HG03095 (cell line): ENCODE data around the gene LRRC63.

Experiments
- ATAC-seq: cut with Tn5 transposase; IDR thresholded peaks from one replicate; pipeline ENCODE4 v1.9.1; 2021; ENCODE audit warnings: moderate library complexity; ENCODE audit not compliant: unreplicated experiment

Gene LRRC63

DNA sequence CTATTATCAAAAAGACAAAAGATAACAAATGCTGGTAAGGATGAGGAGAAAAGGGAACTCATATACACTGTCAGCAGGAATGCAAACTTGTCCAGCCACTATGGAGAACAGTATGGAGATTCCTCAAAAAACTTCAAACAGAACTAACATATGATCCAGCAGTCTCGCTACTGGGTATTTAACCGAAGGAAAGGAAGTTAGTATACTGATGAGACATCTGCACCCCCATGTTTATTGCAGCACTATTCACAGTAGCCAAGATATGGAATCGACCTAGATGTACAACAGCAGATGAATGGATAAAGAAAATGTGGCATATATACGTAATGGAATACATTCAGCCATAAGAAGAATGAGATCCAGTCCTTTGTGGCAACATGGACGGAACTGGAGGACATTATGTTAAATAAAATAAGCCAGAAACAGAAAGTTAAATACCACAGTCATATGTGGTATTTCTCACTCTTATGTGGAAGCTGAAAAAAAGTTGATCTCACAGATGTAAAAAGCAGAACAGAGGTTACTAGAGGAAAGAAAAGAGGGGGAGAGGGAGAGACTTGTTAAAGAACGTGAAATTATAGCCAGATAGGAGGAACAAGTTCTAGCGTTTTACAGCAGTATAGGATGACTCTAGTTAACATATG is 92.1 kb downstream of the LRRC63 start:
- ATAC-seq, result no peak

DNA sequence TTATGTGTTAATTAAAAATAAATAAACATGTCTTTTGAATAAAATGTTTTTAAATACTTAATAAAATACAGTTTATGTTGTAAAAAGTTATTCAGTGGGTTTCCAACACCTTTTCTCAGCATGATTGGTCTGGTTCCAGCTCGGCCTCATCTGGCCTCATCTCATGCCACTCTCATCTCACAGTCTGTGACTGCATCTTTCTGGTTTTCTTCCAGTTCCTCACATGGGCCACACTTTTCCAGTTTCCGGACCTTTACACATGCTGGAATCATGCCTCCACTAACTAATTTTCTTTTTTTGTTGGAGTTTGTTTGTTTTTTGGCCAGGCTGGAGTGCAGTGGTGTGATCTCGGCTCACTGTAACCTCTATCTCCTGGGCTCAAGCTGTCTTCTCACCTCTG is 92.8 kb downstream of the LRRC63 start:
- ATAC-seq, result no peak

DNA sequence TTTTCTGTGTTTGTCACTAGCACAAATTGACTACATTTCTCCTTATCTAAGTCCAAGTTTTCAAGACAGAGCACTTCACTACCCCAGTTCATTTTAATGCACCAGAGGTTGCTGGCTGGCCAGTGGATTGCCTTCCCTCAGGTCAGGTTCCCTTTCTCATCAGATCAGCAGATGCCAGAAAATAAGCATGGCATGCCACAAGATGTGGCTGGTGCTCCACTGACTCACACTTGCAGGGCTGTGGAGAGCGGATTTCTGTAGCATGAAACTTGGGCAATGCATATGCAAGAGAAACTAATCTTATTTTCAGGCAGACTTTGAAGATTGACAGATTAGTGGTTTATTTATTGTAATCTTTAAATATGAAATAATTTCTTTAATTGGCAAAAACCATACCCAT is 95.8 kb downstream of the LRRC63 start:
- ATAC-seq, result no peak

DNA sequence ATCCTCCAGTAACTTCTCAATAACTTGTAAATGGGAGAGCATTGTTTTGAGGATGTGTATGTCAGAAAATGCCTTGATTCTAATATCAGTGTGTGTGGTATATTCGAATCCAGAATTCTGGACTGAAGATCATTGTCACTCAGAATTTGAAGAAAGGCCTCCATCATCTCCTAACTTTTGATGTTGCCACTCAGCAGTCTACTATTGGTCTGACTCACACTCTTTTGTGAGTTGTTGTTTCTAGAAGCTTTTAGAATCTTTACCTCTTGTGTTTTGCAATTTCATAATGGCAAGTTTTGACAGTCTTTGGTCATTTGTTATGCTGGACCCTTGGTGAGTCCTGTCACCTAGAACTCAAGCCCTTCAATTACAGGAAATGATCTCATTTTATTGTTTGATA is 98.3 kb downstream of the LRRC63 start:
- ATAC-seq, result no peak

DNA sequence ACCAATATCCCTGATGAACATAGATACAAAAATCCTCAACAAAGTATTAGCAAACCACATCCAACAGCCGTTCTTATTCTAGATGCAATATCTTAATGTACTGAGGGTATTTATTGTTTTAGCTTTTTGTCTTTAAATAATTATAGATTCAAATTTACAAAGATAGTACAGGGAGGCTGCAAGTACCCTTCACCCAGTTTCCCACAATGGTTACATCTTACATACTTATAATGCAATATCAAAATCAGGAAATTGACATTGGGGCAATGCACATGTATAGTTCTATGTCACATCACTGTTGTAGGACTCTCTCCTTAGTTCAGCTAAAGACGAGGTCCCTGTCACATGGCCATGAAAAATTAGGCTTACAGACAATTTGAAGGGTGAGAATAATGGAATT is 99.5 kb downstream of the LRRC63 start:
- no peak for ATAC-seq

DNA sequence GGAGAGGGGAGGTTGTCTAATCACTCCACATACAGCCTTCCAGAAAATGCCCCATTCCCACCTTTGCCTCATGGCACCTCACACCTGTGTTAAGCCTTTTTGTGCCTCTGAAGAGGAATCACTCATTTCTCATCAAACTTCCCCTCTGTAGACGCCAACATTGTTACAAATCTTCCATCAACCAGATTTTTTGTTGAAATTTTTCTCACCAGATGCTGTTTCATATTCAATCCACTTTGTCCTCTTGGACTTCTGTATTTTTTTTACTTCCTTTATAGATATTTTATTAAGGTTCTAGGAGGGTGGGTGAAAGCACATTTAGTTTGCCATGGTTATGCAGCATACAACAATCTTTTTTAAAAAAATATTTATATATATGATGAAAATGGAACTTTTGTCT is 101.3 kb downstream of the LRRC63 start:
- ATAC-seq, result no peak

DNA sequence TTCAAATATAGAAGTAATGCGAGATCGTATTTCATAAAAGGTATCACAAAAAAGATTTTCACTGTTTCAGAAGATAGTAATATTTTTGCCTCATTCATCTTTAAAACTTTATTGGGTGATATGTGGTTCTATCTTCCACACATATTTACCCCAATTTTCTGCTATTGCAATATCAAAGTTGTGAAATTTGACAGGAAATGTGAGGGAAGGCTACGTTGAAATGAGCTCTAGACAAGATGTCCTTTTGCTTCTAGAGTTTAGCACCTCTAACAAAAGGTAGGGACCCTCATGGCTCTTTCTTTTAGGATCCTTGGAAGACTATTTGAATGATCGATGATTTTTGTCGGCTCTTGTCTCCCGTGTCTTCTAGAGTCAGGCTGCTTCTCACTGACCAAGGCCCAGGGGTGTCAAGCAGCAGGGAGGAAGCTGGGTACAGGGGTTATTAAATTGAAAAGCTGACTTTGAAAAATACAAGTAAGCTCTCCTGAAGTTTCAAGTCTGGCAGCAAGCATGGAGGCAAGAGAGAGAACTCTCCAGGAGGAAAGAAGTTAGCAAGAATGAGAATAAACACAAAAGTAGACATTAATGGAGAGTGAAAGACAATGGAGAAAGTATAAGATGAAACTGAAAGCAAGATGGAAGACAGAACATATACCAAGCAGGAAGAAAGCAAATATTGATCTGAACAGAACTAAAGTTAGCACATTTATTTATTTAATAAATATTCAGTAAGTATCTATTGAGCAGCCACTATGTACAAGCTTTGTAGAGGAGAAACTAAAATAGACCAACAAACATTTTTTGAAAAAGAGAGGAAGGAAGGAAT is 101.9 kb downstream of the LRRC63 start:
- ATAC-seq, result no peak

- no peak for ATAC-seq
Measured at GRCh38 chr13:46314587-46314986, 102.9 kb downstream of the LRRC63 start.

DNA sequence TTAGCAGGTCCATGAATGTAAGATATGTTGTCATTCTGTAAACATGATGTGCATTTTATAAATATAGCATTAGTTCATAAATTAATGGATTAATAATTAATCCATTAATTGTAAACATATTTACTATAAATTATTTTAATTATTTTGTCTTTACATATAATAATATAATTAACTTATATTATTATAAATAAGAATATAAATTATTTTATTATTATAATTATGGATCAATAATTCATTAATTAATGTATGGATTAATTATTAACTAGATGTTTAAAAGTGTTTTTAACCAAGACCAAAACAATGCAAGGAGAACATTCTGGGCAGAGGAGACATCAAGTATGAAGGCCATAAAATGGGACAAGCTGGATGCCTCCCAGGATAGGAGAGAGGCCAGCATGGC is 103.3 kb downstream of the LRRC63 start:
- no peak for ATAC-seq

DNA sequence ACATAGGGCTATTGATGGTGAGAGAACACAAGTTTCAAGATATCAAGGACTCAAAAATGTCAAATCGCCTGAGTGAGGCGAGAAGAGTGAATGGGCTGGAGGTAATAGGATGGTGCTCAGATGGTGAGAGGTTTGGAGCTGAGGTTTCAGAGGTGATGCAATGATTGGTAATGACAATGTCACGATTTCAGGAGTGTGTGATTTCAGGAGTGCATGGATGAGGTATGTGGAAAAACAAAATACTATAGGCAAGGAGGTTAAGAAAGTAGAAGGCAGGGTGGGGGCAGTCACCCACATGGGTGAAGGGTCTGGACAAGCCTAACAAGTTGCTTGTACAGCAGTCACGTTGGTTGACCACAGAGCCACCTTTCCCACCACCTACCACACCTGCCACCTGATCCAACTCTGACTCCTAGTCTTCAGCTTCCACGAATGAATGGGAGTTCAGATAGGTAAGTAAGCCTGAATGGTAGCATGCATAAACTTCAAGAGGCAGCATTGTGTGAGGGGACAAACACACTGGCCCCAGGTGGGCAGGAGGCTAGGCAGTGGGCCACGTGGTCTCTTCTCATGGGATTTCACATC is 103.9 kb downstream of the LRRC63 start:
- no peak for ATAC-seq

GRCh38 chr13:46317120-46317519 is 105.4 kb downstream of the LRRC63 start:
- ATAC-seq, result no peak

GRCh38 chr13:46318986-46319385 is 107.3 kb downstream of the LRRC63 start:
- no peak for ATAC-seq

DNA sequence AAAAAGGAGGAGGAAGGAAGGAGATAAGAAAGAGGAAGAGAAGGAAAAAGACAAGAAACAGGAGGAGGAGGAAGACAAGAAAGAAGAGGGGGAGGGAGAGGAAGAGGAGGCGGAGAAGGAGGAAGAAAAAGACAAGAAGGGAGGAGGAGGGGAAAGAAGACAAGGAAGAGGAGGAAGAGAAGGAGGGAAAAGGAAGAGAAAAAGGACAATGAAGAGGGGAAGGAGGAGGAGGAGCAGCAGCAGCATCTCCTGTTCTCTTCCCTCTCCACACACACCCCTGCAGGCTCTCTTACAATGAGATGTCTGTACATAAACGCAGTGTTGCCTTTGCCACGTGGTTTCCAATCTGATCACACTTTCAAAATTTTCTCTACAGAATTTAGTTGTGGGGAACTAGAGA is 108.7 kb downstream of the LRRC63 start:
- no peak for ATAC-seq

- no peak for ATAC-seq
Measured at GRCh38 chr13:46320821-46321220, 109.1 kb downstream of the LRRC63 start.

DNA sequence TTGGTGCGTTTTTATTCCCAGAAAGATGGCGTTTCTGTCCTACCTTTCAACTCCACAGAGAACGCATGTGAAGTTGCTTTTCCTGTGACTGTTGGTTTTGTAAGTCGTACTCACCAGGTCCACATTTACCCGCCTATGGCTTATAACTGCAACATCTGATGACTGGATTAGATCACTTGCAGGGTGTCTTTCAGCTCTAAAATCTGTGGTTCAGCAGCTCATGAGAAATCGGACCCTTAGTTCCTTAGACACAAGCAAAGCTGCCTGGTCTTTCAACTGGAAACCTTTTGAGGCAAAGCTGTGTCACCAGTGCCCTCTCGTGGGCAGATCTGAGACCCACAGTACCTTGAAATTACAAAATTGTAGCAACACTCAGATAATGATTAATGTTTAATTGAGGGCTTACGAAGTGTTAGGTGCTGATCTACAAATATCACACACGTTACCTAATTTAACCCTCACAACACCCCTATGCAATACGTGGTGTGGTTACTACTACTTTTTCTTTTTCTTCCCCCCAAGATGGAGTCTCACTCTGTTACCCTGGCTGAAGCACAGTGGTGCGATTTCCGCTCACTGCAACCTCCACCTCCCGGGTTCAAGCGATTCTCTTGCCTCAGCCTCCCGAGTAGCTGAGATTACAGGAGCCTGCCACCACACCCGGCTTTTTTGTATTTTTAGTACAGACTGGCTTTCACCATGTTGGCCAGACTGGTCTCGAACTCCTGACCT is 109.9 kb downstream of the LRRC63 start:
- no peak for ATAC-seq

DNA sequence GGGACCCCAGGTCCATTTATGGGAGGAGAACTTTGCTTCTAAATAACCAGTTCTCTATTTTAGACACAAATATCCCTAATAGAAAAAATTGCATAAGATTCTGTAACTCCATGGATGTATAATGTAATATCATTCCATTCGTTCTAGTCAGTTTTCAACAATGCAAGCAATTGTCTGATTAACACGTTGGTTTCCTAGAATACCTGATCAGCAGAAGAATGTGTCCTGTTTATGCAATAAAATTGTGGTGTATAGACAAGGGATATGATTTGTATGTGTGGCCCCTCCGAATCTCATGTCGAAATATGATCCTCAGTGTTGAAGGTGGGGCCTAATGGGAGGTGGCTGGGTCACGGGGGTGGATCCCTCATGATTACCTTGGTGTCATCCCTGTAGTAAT is 113.2 kb downstream of the LRRC63 start:
- ATAC-seq, result no peak
